GM19397 (cell line): Measurements from ENCODE around the gene FANCL.
"Not testable (repeated sequence)": the region's sequence is repeated elsewhere in the genome, so short reads cannot be mapped to it uniquely, and the experiment has no call there.

ENCODE experiments used
- ATAC-seq: cut with Tn5 transposase; IDR thresholded peaks from one replicate; pipeline ENCODE4 v1.9.1; 2021; ENCODE audit warnings: mild to moderate bottlenecking, moderate library complexity; ENCODE audit not compliant: unreplicated experiment

Gene FANCL

GRCh38 chr2:58207189-58207588 lies 33.9 kb downstream of the FANCL start:
- no peak for ATAC-seq

- no peak for ATAC-seq
Observed at GRCh38 chr2:58206785-58207184, 34.3 kb downstream of the FANCL start.

- ATAC-seq: no peak
Observed at GRCh38 chr2:58204195-58204959, 36.7 kb downstream of the FANCL start.

GRCh38 chr2:58203018-58203417 lies 38.1 kb downstream of the FANCL start:
- no peak for ATAC-seq

- no peak for ATAC-seq
Observed at GRCh38 chr2:58202404-58202803, 38.7 kb downstream of the FANCL start.

- ATAC-seq: no peak
Observed at GRCh38 chr2:58197894-58198293, 43.2 kb downstream of the FANCL start.

GRCh38 chr2:58195662-58196061 lies 45.5 kb downstream of the FANCL start:
- ATAC-seq: no peak

- no peak for ATAC-seq
Observed at GRCh38 chr2:58194458-58194857, 46.7 kb downstream of the FANCL start.

- not testable (repeated sequence) for ATAC-seq
Observed at GRCh38 chr2:58187022-58187421, 54.1 kb downstream of the FANCL start.

GRCh38 chr2:58186501-58186900 lies 54.6 kb downstream of the FANCL start:
- ATAC-seq: no peak

- ATAC-seq: no peak
Observed at GRCh38 chr2:58182527-58182926, 58.6 kb downstream of the FANCL start.

- ATAC-seq: no peak
Observed at GRCh38 chr2:58180635-58181034, 60.5 kb downstream of the FANCL start.

GRCh38 chr2:58180175-58180574 lies 61.0 kb downstream of the FANCL start:
- ATAC-seq: not testable (repeated sequence)

GRCh38 chr2:58177187-58177586 lies 63.9 kb downstream of the FANCL start:
- not testable (repeated sequence) for ATAC-seq

- ATAC-seq: not testable (repeated sequence)
Observed at GRCh38 chr2:58171831-58172230, 69.3 kb downstream of the FANCL start.

- ATAC-seq: not testable (repeated sequence)
Observed at GRCh38 chr2:58170334-58170933, 70.7 kb downstream of the FANCL start.

- not testable (repeated sequence) for ATAC-seq
Observed at GRCh38 chr2:58169845-58170244, 71.3 kb downstream of the FANCL start.

- ATAC-seq: not testable (repeated sequence)
Observed at GRCh38 chr2:58168130-58168529, 73.0 kb downstream of the FANCL start.

GRCh38 chr2:58163913-58164312 lies 77.2 kb downstream of the FANCL start:
- no peak for ATAC-seq

- ATAC-seq: no peak
Observed at GRCh38 chr2:58158481-58158880, 82.6 kb downstream of the FANCL start.

GRCh38 chr2:58157754-58158153 lies 83.4 kb downstream of the FANCL start:
- no peak for ATAC-seq

GRCh38 chr2:58156780-58157179 lies 84.3 kb downstream of the FANCL start:
- no peak for ATAC-seq
